ENCODE measurements around the gene ATXN10. TPM values are rescaled to one million over a fixed set of nuclear protein-coding genes. Genes with fewer than 3 reads are reported as not detected.

ATXN10 gene
- total and polyA plus RNA-seq, 12 donors: 11.8 to 169 (median 142) TPM

DNA sequence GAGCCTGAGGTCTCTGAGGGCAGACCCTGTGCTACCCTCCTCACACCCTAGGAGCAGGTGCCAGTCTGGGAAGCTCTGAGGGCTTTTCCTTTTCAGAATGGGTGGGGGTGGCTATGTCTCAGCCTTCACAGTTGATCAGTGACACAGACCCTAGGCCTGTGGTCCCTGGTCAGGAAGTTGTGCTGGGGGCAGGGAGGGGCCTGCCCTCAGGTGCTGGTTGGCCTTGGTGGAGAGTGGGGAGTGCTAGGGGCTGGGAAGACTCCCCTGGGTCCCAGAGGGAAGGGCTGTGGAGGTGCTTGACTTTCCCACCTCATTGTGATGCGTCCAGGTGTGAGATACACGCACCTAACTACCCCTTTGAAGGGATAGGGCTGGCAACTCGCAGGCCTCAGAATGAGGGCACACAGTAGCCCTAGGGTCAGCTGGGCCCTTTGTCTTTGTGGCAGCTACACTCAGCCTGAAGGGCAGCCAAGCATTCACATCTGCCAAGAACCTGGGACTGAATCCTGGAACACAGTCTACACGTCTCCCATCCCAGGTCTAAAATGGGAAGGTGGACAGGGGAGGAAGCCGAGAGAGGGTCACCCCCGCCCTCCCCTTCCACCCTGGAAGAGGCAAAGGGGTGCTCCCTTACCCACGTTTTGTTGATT is 31.2 kb upstream of the ATXN10 start:
- Histone ChIP-seq H3K4me3 (no peak overlapping the region), H3K9me3 (no peaks in the 10 kb centered on the region), H3K36me3 (no peaks in the 10 kb centered on the region), H3K27ac (no peak overlapping the region), H3K27me3 (peaks cover 0 to 44% (median 25%) of the 10 kb centered on the region in 7 donors), H3K4me1 (peaks cover 0 to 24% (median 3%) of the 10 kb centered on the region in 9 donors)
- DNase-seq (no peak), ATAC-seq (peak in 7 of 8 donors; percentile 40 to 92 (median 67))
- 61 to 62% methylated on average over 7 of the region's 7 CpGs for WGBS, 2 donors
- no peak for TF ChIP-seq CTCF (IDR thresholded peaks at IDR 0.05)
- intact Hi-C loops (cut with DNase I): loop anchor here in 5 of 10 donors (5.0 to 10.0 kb wide), 3 partner anchors 58 to 224 kb away; no protein-coding TSS in a partner anchor

DNA sequence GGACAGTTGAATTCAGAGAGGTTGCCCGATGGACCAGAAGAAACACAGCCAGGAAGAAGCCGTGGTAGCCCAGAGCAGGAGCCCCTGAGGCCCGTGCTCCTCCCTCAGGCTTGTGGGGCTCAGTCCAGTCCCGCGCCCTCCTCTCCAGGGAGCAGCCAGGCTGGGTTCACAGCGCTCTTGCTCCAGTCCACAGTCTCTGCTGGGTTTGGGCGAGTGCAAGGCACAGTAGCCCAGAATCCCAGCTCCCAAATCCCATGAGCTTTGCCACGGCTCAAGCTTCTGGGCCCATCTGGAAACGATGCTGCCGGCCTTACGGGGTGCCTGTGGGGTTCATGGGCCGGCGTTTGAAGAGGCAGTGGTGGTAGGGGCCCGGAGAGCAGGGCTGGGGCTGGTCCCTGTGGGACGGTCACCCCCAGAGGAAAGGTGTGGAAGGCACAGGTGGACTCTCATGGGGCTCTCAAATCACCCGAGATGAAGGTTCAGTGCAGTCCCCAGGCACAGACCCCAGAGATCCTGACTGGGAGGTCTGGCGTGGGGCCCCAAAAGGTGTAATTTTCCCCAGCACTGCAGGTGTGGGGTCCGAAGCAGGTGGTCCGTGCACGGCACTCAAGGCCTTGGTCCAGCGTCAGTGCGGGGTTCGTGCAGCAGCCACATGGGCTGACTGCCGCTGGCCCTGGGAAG is 30.6 kb upstream of the ATXN10 start:
- Histone ChIP-seq H3K9me3 (no peaks in the 10 kb centered on the region), H3K27ac (no peak overlapping the region), H3K36me3 (no peaks in the 10 kb centered on the region), H3K27me3 (peaks cover 0 to 49% (median 29%) of the 10 kb centered on the region in 7 donors), H3K4me1 (peaks cover 0 to 29% (median 6%) of the 10 kb centered on the region in 9 donors), H3K4me3 (no peak overlapping the region)
- ATAC-seq (no peak), DNase-seq (no peak)
- 89% methylated on average over 24 of the region's 24 CpGs for WGBS, 2 donors
- intact Hi-C loops (cut with DNase I): loop anchor here in 5 of 10 donors (5.0 to 10.0 kb wide), 3 partner anchors 59 to 224 kb away; no protein-coding TSS in a partner anchor
- TF ChIP-seq CTCF (IDR thresholded peaks at IDR 0.05): no peak

DNA sequence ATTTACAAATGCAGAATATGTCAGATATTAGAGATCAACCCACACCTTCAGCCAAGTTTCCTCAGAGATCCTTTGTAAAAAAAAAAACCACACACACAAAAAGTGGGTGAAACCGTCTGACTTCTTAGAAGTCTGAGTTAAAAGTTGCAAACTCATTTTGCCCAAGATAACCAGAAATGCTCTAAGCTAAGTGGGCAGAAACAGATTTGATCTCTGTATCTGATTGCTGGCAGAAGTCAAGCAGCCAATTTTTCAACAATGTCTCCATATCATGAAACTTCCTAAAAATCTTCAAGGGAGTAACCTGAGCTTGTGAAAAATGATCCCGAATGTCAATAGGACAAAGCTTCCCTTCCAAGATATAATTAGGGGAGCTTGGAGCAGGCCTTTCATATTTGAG is 28.6 kb upstream of the ATXN10 start:
- 54 to 71% methylated on average over 2 of the region's 2 CpGs for WGBS, 2 donors
- H3K36me3 ChIP-seq: no peaks in the 10 kb centered on the region
- H3K27ac ChIP-seq: no peak overlapping the region
- H3K4me1 ChIP-seq: peaks cover 0 to 29% (median 6%) of the 10 kb centered on the region in 9 donors
- ATAC-seq: no peak
- no peaks in the 10 kb centered on the region for H3K9me3 ChIP-seq
- no peak for TF ChIP-seq CTCF (IDR thresholded peaks at IDR 0.05)
- intact Hi-C loops (cut with DNase I): loop anchor here in 5 of 10 donors (2.0 to 10.0 kb wide), 4 partner anchors 61 to 334 kb away; partner anchors contain the start of gene WNT7B (in 1 of the 5)
- DNase-seq: no peak
- peaks cover 0 to 57% (median 34%) of the 10 kb centered on the region in 7 donors for H3K27me3 ChIP-seq
- H3K4me3 ChIP-seq: no peak overlapping the region

- 76 to 81% methylated on average over 12 of the region's 12 CpGs for WGBS, 2 donors
- no peak for TF ChIP-seq CTCF (IDR thresholded peaks at IDR 0.05)
- no peak for ATAC-seq
- H3K27me3 ChIP-seq: peaks cover 0 to 55% (median 33%) of the 10 kb centered on the region in 7 donors
- DNase-seq: no peak
- no peaks in the 10 kb centered on the region for H3K9me3 ChIP-seq
- H3K27ac ChIP-seq: no peak overlapping the region
- intact Hi-C loops (cut with DNase I): loop anchor here (1.0 to 10.0 kb wide), 10 partner anchors 62 to 332 kb away; partner anchors contain the start of gene WNT7B (in 1 of the 10)
- H3K4me3 ChIP-seq: no peak overlapping the region
- H3K4me1 ChIP-seq: peaks cover 0 to 15% (median 6%) of the 10 kb centered on the region in 9 donors
- no peaks in the 10 kb centered on the region for H3K36me3 ChIP-seq
These were observed 26.9 kb upstream of the ATXN10 start for GRCh38 chr22:45644714-45645113.
